CD14-positive monocyte (primary cell): Measurements from ENCODE around the gene CACNA1D. TPM values are rescaled to one million over a fixed set of nuclear protein-coding genes. Genes with fewer than 3 reads are reported as not detected.

ENCODE experiments used
- DNase-seq, 3 donors: peaks; one replicate each; pipeline ENCODE4 v3.0.0-alpha.2; 2011 to 2022
- H2AFZ ChIP-seq: 2 replicates; pipeline ENCODE4 v1.6.0; 2012; ENCODE audit warnings: mild to moderate bottlenecking, low read depth, low read length, inconsistent platforms; ENCODE audit not compliant: insufficient read depth, poor library complexity, severe bottlenecking
- H3K27ac ChIP-seq, 2 donors: 1 replicate in 1 of 2; 2 replicates in 1 of 2; pipeline ENCODE4 v1.5.1; 2012 to 2013; ENCODE audit warnings: low read length in 2 of 2, control low read depth in 1 of 2, inconsistent platforms in 1 of 2, low read depth in 1 of 2, mild to moderate bottlenecking in 1 of 2
- H3K27me3 ChIP-seq, 2 donors: one replicate each; pipeline versions ENCODE4 v1.6.0 to v1.6.1; 2011 to 2013; ENCODE audit warnings: low read length in 2 of 2; ENCODE audit not compliant: control insufficient read depth in 2 of 2, insufficient read depth in 2 of 2
- H3K36me3 ChIP-seq, 2 donors: replicated peaks in 1 of 2; 1 replicate in 1 of 2; 2 replicates in 1 of 2; pipeline versions ENCODE4 v1.5.1 to v1.6.1; 2012 to 2013; ENCODE audit warnings: low read length in 2 of 2, control low read depth in 1 of 2, inconsistent platforms in 1 of 2, mild to moderate bottlenecking in 1 of 2; ENCODE audit not compliant: insufficient read depth in 2 of 2, control insufficient read depth in 1 of 2
- H3K4me1 ChIP-seq, 2 donors: 1 replicate in 1 of 2; 2 replicates in 1 of 2; pipeline versions ENCODE4 v1.5.1 to v1.6.1; 2012 to 2013; ENCODE audit warnings: low read length in 2 of 2, control low read depth in 1 of 2, inconsistent platforms in 1 of 2, mild to moderate bottlenecking in 1 of 2, moderate library complexity in 1 of 2; ENCODE audit not compliant: insufficient read depth in 2 of 2, control insufficient read depth in 1 of 2
- H3K4me2 ChIP-seq: replicated peaks from 2 replicates; pipeline ENCODE3; 2012; ENCODE audit warnings: low read length, moderate library complexity, mild to moderate bottlenecking; ENCODE audit not compliant: poor library complexity, severe bottlenecking; ENCODE audit errors: extremely low read depth
- H3K4me3 ChIP-seq, 3 experiments: fragments of 200-600 bp in 1 of 3; sonication (generic) in 1 of 3; replicated peaks in 1 of 3; 1 replicate in 2 of 3; 2 replicates in 1 of 3; pipeline ENCODE4 v1.5.1; 2011 to 2013; ENCODE audit warnings: low read length in 3 of 3, mild to moderate bottlenecking in 3 of 3, control low read depth in 2 of 3, low read depth in 2 of 3, inconsistent platforms in 1 of 3, moderate library complexity in 1 of 3
- H3K79me2 ChIP-seq: 2 replicates; pipeline ENCODE4 v1.6.0; 2012; ENCODE audit warnings: mild to moderate bottlenecking, control low read depth, inconsistent platforms, low read length, moderate library complexity; ENCODE audit not compliant: insufficient read depth
- H3K9ac ChIP-seq: 2 replicates; pipeline ENCODE4 v1.6.0; 2017; ENCODE audit warnings: low read length, mild to moderate bottlenecking; ENCODE audit not compliant: insufficient read depth, poor library complexity, severe bottlenecking
- H3K9me3 ChIP-seq, 2 donors: replicated peaks in 1 of 2; 1 replicate in 1 of 2; 2 replicates in 1 of 2; pipeline versions ENCODE4 v1.5.1 to v1.6.1; 2012 to 2013; ENCODE audit warnings: low read length in 2 of 2, control low read depth in 1 of 2; ENCODE audit not compliant: control insufficient read depth in 1 of 2, insufficient read depth in 1 of 2
- H4K20me1 ChIP-seq: 2 replicates; pipeline ENCODE4 v1.6.0; 2012; ENCODE audit warnings: mild to moderate bottlenecking, low read length, control low read depth, moderate library complexity; ENCODE audit not compliant: insufficient read depth
- H3K27ac Mint-ChIP-seq, 7 donors: one replicate each; pipeline ENCODE4 v1.8.0; 2020; ENCODE audit warnings: mild to moderate bottlenecking in 7 of 7, mixed read lengths in 7 of 7, moderate library complexity in 6 of 7, inconsistent platforms in 2 of 7
- H3K27me3 Mint-ChIP-seq, 3 donors: one replicate each; pipeline ENCODE4 v1.8.0; 2021 to 2022; ENCODE audit warnings: low read depth in 3 of 3, mild to moderate bottlenecking in 3 of 3, mixed read lengths in 3 of 3, moderate library complexity in 3 of 3, inconsistent platforms in 1 of 3
- H3K36me3 Mint-ChIP-seq, 2 donors: one replicate each; pipeline ENCODE4 v1.8.0; 2020; ENCODE audit warnings: mixed read lengths in 2 of 2, inconsistent platforms in 1 of 2, mild to moderate bottlenecking in 1 of 2
- H3K4me1 Mint-ChIP-seq: one replicate; pipeline ENCODE4 v1.8.0; 2020; ENCODE audit warnings: mild to moderate bottlenecking, mixed read lengths
- H3K4me3 Mint-ChIP-seq, 2 donors: one replicate each; pipeline ENCODE4 v1.8.0; 2020; ENCODE audit warnings: mild to moderate bottlenecking in 2 of 2, mixed read lengths in 2 of 2, moderate library complexity in 1 of 2
- H3K9me3 Mint-ChIP-seq, 7 donors: one replicate each; pipeline ENCODE4 v1.8.0; 2020 to 2022; ENCODE audit warnings: mixed read lengths in 7 of 7, mild to moderate bottlenecking in 6 of 7, moderate library complexity in 6 of 7, inconsistent platforms in 2 of 7
- WGBS: methylation state at CpG from one replicate; pipeline ENCODE4 v1.1.5; 2013; ENCODE audit warnings: missing lambda C conversion rate; ENCODE audit not compliant: insufficient coverage; 5-methylcytosine and 5-hydroxymethylcytosine counted together
- intact Hi-C, 2 donors: fragments of 100-400 bp; cut with micrococcal nuclease; formaldehyde crosslinking; loops; one replicate each; pipeline versions ENCODE4 v1.15.0 to v1.15.1; 2023
- polyA plus RNA-seq, 3 donors: library from polyadenylated mRNA; depleted of rRNA in 1 of 3; unstranded in 2 of 3; stranded (reverse) in 1 of 3; fragments of 300-500 nt in 2 of 3; fragments of >200 nt in 1 of 3; fragmentation: Illumina TruSeq in 2 of 3; gene quantifications; 1 replicate in 2 of 3; 2 replicates in 1 of 3; pipeline ENCODE4 v1.2.3, GENCODE V29; 2012 to 2021
- TF ChIP-seq, protein P1 (sequence below): fragments of 200-600 bp; IDR thresholded peaks from one replicate; pipeline ENCODE4 v1.8.0; 2022; ENCODE audit warnings: antibody characterized with exemption, mild to moderate bottlenecking

The CACNA1D gene
- polyA plus RNA-seq, 3 donors = 0.29 to 1.2 (median 0.98) TPM

DNA sequence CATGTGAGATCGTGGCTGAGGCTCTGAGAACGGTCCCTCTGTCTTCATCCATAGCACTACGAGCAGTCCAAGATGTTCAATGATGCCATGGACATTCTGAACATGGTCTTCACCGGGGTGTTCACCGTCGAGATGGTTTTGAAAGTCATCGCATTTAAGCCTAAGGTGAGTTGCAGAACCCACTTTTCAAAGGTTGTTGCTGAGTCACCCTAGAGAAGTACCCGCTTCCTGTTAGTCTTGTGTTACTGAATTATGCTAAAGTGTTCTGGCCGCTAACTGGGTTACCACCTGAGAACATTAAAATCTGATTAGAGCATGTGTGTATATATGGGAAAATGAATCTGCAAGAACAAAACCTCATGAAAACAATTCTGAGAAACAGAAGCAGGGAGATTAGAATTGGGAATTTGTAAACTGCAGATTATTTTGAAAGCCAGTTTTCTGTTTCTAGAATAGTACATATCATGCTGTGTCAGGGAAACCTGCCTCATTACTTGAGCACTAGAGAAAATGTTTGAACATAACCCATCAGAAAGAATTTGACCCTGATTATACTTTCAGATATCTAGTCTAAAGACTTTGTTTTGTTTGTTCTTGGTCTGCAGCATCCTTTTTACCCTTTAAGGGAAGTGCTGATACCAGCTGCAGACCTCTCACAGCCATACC is 259.2 kb downstream of the CACNA1D start:
- Histone ChIP-seq H3K9me3 (no peaks in the 10 kb centered on the region), H3K27ac (peak overlapping the region; percentile 54 to 86), H3K36me3 (no peaks in the 10 kb centered on the region), H3K4me3 (peak overlapping the region in 1 of 3 experiments; percentile 13), H3K9ac (peak overlapping the region; percentile 35), H3K27me3 (no peaks in the 10 kb centered on the region), H2AFZ (peak overlapping the region; percentile 17), H4K20me1 (no peaks in the 10 kb centered on the region), H3K79me2 (no peaks in the 10 kb centered on the region), H3K4me2 (peak overlapping the region; percentile 34), H3K4me1 (peaks cover 45 to 46% of the 10 kb centered on the region in 2 donors)
- Mint-ChIP-seq H3K36me3 (peaks cover 4 to 7% of the 10 kb centered on the region in 2 donors), H3K4me3 (peak overlapping the region in 1 of 2 donors; percentile 51), H3K27me3 (peaks cover 2 to 9% (median 9%) of the 10 kb centered on the region in 3 donors), H3K9me3 (peaks cover 0 to 1% (median 0%) of the 10 kb centered on the region in 7 donors), H3K4me1 (peaks cover 43% of the 10 kb centered on the region), H3K27ac (peak overlapping the region; percentile 84 to 92 (median 90))
- TF ChIP-seq, protein P1, sequence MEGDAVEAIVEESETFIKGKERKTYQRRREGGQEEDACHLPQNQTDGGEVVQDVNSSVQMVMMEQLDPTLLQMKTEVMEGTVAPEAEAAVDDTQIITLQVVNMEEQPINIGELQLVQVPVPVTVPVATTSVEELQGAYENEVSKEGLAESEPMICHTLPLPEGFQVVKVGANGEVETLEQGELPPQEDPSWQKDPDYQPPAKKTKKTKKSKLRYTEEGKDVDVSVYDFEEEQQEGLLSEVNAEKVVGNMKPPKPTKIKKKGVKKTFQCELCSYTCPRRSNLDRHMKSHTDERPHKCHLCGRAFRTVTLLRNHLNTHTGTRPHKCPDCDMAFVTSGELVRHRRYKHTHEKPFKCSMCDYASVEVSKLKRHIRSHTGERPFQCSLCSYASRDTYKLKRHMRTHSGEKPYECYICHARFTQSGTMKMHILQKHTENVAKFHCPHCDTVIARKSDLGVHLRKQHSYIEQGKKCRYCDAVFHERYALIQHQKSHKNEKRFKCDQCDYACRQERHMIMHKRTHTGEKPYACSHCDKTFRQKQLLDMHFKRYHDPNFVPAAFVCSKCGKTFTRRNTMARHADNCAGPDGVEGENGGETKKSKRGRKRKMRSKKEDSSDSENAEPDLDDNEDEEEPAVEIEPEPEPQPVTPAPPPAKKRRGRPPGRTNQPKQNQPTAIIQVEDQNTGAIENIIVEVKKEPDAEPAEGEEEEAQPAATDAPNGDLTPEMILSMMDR = no peak
- intact Hi-C loops = no loop called here
- peak; percentile 21 to 65 (median 55) for DNase-seq
- WGBS = 18% methylated on average over 6 of the region's 9 CpGs

GRCh38 chr3:53754325-53754724 is 259.9 kb downstream of the CACNA1D start:
- peak overlapping the region; percentile 17 for H2AFZ ChIP-seq
- peaks cover 6 to 12% (median 12%) of the 10 kb centered on the region in 3 donors for H3K27me3 Mint-ChIP-seq
- DNase-seq = peak; percentile 64 to 76 (median 68)

More at GRCh38 chr3:53754325-53754724, 259.9 kb downstream of the CACNA1D start:
- no peaks in the 10 kb centered on the region for H3K36me3 ChIP-seq
- H3K79me2 ChIP-seq = no peaks in the 10 kb centered on the region
- Mint-ChIP-seq H3K27ac (peak overlapping the region; percentile 84 to 92 (median 90)), H3K36me3 (peaks cover 4 to 7% of the 10 kb centered on the region in 2 donors), H3K9me3 (peaks cover 0 to 1% (median 0%) of the 10 kb centered on the region in 7 donors), H3K4me3 (peak overlapping the region in 1 of 2 donors; percentile 51), H3K4me1 (peaks cover 36% of the 10 kb centered on the region)
- H4K20me1 ChIP-seq = no peaks in the 10 kb centered on the region
- TF ChIP-seq, protein P1 = no peak
- WGBS = 80% methylated on average over 1 of the region's 9 CpGs
- peak overlapping the region; percentile 34 for H3K4me2 ChIP-seq
- no peaks in the 10 kb centered on the region for H3K9me3 ChIP-seq
- intact Hi-C loops = no loop called here
- H3K4me3 ChIP-seq = peak overlapping the region in 1 of 3 experiments; percentile 13
- peak overlapping the region; percentile 35 for H3K9ac ChIP-seq
- peak overlapping the region; percentile 54 to 86 for H3K27ac ChIP-seq
- H3K4me1 ChIP-seq = peaks cover 38 to 40% of the 10 kb centered on the region in 2 donors
- H3K27me3 ChIP-seq = no peaks in the 10 kb centered on the region
